Smooth muscle cell of the umbilical artery (primary cell): Measurements from ENCODE around the gene PLA2G4E. TPM values are rescaled to one million over a fixed set of nuclear protein-coding genes. Genes with fewer than 3 reads are reported as not detected.

Experiments
- total RNA-seq: library from RNA; depleted of rRNA; stranded (reverse); fragments of >200 nt; gene quantifications from 2 replicates; pipeline ENCODE4 v1.2.3, GENCODE V29; 2014

PLA2G4E gene, protein sequence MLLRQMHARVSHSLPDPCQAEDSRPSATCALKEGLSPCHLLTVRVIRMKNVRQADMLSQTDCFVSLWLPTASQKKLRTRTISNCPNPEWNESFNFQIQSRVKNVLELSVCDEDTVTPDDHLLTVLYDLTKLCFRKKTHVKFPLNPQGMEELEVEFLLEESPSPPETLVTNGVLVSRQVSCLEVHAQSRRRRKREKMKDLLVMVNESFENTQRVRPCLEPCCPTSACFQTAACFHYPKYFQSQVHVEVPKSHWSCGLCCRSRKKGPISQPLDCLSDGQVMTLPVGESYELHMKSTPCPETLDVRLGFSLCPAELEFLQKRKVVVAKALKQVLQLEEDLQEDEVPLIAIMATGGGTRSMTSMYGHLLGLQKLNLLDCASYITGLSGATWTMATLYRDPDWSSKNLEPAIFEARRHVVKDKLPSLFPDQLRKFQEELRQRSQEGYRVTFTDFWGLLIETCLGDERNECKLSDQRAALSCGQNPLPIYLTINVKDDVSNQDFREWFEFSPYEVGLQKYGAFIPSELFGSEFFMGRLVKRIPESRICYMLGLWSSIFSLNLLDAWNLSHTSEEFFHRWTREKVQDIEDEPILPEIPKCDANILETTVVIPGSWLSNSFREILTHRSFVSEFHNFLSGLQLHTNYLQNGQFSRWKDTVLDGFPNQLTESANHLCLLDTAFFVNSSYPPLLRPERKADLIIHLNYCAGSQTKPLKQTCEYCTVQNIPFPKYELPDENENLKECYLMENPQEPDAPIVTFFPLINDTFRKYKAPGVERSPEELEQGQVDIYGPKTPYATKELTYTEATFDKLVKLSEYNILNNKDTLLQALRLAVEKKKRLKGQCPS
- not detected in 2 replicates for total RNA-seq

GRCh38 chr15:42020713-42021273 is at the start of gene PLA2G4E:
Gene PLA2G4E, minus strand, starts transcription at chr15:42021042. Its CDS starts 12 bp downstream, at chr15:42021030.

DNA sequence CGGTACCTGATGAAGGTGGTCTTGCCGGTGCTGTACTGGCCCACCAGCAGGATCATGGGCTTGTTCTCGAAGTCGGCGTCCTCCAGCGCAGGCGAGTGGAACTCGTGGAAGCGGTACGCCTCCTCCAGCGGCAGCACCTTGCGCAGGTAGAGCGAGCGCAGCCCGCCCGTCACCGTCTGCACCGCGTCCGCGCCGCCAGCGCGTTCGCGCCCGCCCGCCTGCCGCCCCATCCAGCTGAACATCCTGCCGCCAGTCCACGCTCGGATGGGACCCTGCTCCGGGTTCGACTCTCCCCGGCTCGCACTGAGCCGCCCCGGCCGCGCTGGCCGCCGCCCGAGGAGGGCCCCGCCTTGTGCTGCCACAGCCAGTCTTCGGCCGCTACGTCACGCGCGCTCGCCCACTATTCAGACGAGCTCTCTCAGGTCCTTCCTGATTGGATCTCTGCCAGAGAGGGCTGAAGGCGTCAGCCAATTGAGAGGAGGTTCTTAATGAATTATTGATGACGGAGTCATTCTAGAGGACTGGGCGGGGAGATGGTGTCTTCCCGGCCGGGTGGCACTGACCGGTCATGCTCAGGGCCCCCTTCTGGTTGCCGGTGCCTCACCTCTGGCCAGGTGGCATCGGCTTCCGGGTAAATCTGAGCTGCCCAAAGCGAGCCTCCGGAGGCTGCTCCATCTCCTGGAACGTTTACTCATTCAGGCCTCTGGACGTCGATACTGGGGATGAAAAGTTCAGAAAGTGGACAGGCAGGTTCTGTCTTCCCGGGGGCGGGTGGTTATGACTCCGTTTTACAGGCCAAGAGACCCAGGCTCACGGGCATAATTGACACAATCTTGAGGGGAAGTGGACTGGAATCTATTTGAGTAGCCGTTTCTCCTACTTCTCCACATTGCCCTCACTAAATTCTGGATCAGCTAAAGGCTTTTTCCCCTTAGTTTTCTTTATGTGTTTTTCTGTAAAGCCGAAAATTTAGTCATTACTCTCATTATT is 48.3 kb downstream of the PLA2G4E start, which contains the start of gene EHD4:
TSS of gene EHD4 (minus strand) at position 305 of the 990 bp plus-strand sequence. CDS start at position 242, 63 bp downstream.

Other genes starting within 250 kb of the PLA2G4E start
- 27.3 and 30.5 TPM in 2 replicates for gene MAPKBP1, start 246.6 kb downstream of the PLA2G4E start, total RNA-seq
- gene JMJD7, start 192.9 kb downstream of the PLA2G4E start, total RNA-seq, result 1.8 and 2.3 TPM in 2 replicates
- gene PLA2G4B, start 182.2 kb downstream of the PLA2G4E start, total RNA-seq, result 1.5 and 1.8 TPM in 2 replicates
- 0.59 and 1.8 TPM in 2 replicates for gene SPTBN5, start 127.0 kb downstream of the PLA2G4E start, total RNA-seq
- gene EHD4, start 48.5 kb downstream of the PLA2G4E start, total RNA-seq, result 16.3 and 57.8 TPM in 2 replicates
- not detected in 2 replicates for gene PLA2G4D, start 73.5 kb upstream of the PLA2G4E start, total RNA-seq
- gene PLA2G4F, start 135.6 kb upstream of the PLA2G4E start, total RNA-seq, result not detected in 2 replicates
- gene VPS39, start 187.3 kb upstream of the PLA2G4E start, total RNA-seq, result 56.7 and 63.8 TPM in 2 replicates